Keratinocyte (primary cell): ENCODE results near the gene ARVCF.

Experiments
- CTCF ChIP-seq, 3 experiments: IDR thresholded peaks in 1 of 3; conservative IDR thresholded peaks in 1 of 3; optimal IDR thresholded peaks in 1 of 3; 2 replicates in 2 of 3; 3 replicates in 1 of 3; pipeline versions ENCODE3 to v1.5.1; 2011; ENCODE audit warnings: low read length in 3 of 3, mild to moderate bottlenecking in 3 of 3, moderate library complexity in 2 of 3, control low read depth in 1 of 3, inconsistent platforms in 1 of 3; ENCODE audit not compliant: insufficient read depth in 2 of 3; ENCODE audit errors: extremely low read depth in 1 of 3
- EZH2 ChIP-seq: IDR thresholded peaks from one replicate; pipeline ENCODE4 v1.6.1; 2012; ENCODE audit warnings: inconsistent platforms, mild to moderate bottlenecking, low read length, moderate library complexity

GRCh38 chr22:20058989-20059770 is 42.6 kb upstream of the ARVCF start:
- TF ChIP-seq EZH2 (no peak), CTCF (optimal IDR thresholded peaks at IDR 0.05 in 1 of 3, IDR thresholded peaks at IDR 0.05 in 1 of 3, conservative IDR thresholded peaks at IDR 0.05 in 1 of 3; ENCODE audit: extremely low read depth in 1 of 3, insufficient read depth in 2 of 3, low read length in 3 of 3) (no peak)
